ENCODE data around the gene UBE3C. TPM values are rescaled to one million over a fixed set of nuclear protein-coding genes. Genes with fewer than 3 reads are reported as not detected.

The UBE3C gene
- total and polyA plus RNA-seq, 2 donors (not counting 3 experiments of a cell fraction or from before 2014, with no cell fraction given) = 45.1 to 77.3 TPM

DNA sequence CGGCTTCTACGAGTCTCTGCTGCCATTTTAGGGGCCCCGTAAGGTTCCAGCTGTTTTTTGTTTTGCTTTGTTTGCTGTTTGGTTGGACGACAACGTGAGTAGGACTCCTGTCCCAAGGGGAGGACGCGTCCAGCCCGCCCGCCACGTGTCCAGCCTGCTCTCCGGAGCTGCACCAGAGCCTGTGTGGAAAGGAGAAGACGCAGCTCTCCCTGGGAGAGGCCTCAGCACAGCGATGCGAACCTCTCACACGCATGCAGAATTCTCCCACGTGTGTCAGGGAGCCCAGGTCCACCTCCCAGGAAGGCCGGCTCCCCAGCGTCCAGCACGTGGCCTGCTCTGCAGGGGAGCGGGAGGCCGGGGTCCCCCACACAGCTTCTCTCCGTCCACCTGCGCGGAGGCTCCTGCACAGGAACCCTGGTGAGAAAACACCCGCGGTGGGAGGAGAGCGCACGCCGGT lies 161.7 kb downstream of the UBE3C start:
- Histone ChIP-seq H3K9me3 (replicated peaks; ENCODE audit: control insufficient read depth, insufficient read depth, low read length) (no peaks in the 10 kb centered on the region), H3K27ac (ENCODE audit: insufficient read depth, low read depth, low read length) (no peak overlapping the region), H3K4me2 (ENCODE audit: insufficient read depth, low read length) (no peak overlapping the region), H3K36me3 (ENCODE audit: control insufficient read depth in 2 of 2, extremely low read depth in 1 of 2, insufficient read depth in 2 of 2, low read length in 2 of 2) (no peaks in the 10 kb centered on the region), H3K79me2 (ENCODE audit: control insufficient read depth, insufficient read depth, low read length) (no peaks in the 10 kb centered on the region), H3K4me3 (replicated peaks in 1 of 3; ENCODE audit: insufficient read depth in 1 of 3, low read depth in 1 of 3, low read length in 3 of 3) (no peak overlapping the region), H3K27me3 (ENCODE audit: control insufficient read depth in 2 of 2, insufficient read depth in 2 of 2, low read length in 2 of 2) (no peaks in the 10 kb centered on the region), H3K9ac (replicated peaks; ENCODE audit: extremely low read depth, insufficient read depth, low read length) (no peak overlapping the region), H4K20me1 (replicated peaks; ENCODE audit: control insufficient read depth, extremely low read depth, insufficient read depth, low read length) (no peaks in the 10 kb centered on the region), H3K4me1 (ENCODE audit: control insufficient read depth, extremely low read depth, insufficient read depth, low read length) (peaks cover 4% of the 10 kb centered on the region), H3K9me1 (replicated peaks; ENCODE audit: control insufficient read depth, extremely low read depth, insufficient read depth, low read length) (no peaks in the 10 kb centered on the region), H2AFZ (ENCODE audit: low read depth, low read length) (no peak overlapping the region)
- BruUV-seq (replicated peaks) = no TSS peak
- POLR2A ChIA-PET = no interaction called here
- FAIRE-seq (no peak), DNase-seq (ENCODE audit: low read depth, low spot score) (no peak)
- intact Hi-C loops (cut with micrococcal nuclease) = no loop called here
- CTCF ChIA-PET = no interaction called here
- dilution Hi-C loops (cut with MboI; ENCODE audit: extremely low pct_ligation_motif_present, low sequenced_read_pairs) = no loop called here
- TF ChIP-seq, protein P1, sequence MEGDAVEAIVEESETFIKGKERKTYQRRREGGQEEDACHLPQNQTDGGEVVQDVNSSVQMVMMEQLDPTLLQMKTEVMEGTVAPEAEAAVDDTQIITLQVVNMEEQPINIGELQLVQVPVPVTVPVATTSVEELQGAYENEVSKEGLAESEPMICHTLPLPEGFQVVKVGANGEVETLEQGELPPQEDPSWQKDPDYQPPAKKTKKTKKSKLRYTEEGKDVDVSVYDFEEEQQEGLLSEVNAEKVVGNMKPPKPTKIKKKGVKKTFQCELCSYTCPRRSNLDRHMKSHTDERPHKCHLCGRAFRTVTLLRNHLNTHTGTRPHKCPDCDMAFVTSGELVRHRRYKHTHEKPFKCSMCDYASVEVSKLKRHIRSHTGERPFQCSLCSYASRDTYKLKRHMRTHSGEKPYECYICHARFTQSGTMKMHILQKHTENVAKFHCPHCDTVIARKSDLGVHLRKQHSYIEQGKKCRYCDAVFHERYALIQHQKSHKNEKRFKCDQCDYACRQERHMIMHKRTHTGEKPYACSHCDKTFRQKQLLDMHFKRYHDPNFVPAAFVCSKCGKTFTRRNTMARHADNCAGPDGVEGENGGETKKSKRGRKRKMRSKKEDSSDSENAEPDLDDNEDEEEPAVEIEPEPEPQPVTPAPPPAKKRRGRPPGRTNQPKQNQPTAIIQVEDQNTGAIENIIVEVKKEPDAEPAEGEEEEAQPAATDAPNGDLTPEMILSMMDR (IDR thresholded peaks at IDR 0.05; ENCODE audit: extremely low read depth in 1 of 2, insufficient read depth in 1 of 2, low read depth in 1 of 2, low read length in 2 of 2) = no peak
- TF ChIP-seq POLR2A (IDR thresholded peaks at IDR 0.05; ENCODE audit: low read depth, low read length) (no peak), MYC (IDR thresholded peaks at IDR 0.05; ENCODE audit: low read depth, low read length) (no peak), GATA2 (IDR thresholded peaks at IDR 0.05; ENCODE audit: insufficient read depth, insufficient read length, low read depth, low read length) (no peak), JUN (IDR thresholded peaks at IDR 0.05; ENCODE audit: borderline replicate concordance, insufficient read depth, insufficient read length, low read depth) (no peak), EZH2 (IDR thresholded peaks at IDR 0.05; ENCODE audit: borderline replicate concordance, low read depth, low read length, severe bottlenecking) (no peak), FOS (IDR thresholded peaks at IDR 0.05; ENCODE audit: borderline replicate concordance, insufficient read depth, low read length) (no peak), POLR2AphosphoS5 (IDR thresholded peaks at IDR 0.05; ENCODE audit: insufficient read depth, low read depth, low read length) (no peak)
- TF ChIP-seq, protein P2, sequence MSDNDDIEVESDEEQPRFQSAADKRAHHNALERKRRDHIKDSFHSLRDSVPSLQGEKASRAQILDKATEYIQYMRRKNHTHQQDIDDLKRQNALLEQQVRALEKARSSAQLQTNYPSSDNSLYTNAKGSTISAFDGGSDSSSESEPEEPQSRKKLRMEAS (IDR thresholded peaks at IDR 0.05; ENCODE audit: insufficient read depth, insufficient read length) = no peak

Data from endothelial cell of umbilical vein (primary cell).